ENCODE results near the gene KRTAP9-7.

GRCh38 chr17:41307647-41308046, 32.1 kb downstream of the KRTAP9-7 start:
- TF ChIP-seq CTCF (IDR thresholded peaks at IDR 0.05) (no peak), POLR2A (IDR thresholded peaks at IDR 0.05) (no peak)

Data from uterus (tissue), 2 donors.